ENCODE measurements around the gene CBX4. TPM values are rescaled to one million over a fixed set of nuclear protein-coding genes. Genes with fewer than 3 reads are reported as not detected.

CBX4 gene
- 27.3 to 42.4 TPM (median 38.9 TPM) in 5 replicates for total RNA-seq (2022; extraction: Qiagen RNA extraction)

GRCh38 chr17:79839356-79840268 is at the start of gene CBX4:
TSS of gene CBX4 (minus strand) at chr17:79839440. CDS start at chr17:79839251, 189 bp downstream.

GRCh38 chr17:79796763-79797491 is 42.3 kb downstream of the CBX4 start, which contains the start of gene CBX8:
TSS of gene CBX8 (minus strand) at chr17:79797077. CDS start at chr17:79796998, 79 bp downstream.

Other genes starting within 250 kb of the CBX4 start
- gene RBFOX3, start 228.4 kb downstream of the CBX4 start, total RNA-seq (2022; extraction: Qiagen RNA extraction): 3.2 to 7.2 TPM (median 4.2 TPM) in 5 replicates
- not detected in 5 replicates for gene ENPP7, start 108.5 kb downstream of the CBX4 start, total RNA-seq (2022; extraction: Qiagen RNA extraction)
- gene CBX2, start 61.3 kb downstream of the CBX4 start, total RNA-seq (2022; extraction: Qiagen RNA extraction): 11.9 to 17.1 TPM (median 15.9 TPM) in 5 replicates
- gene CBX8, start 42.4 kb downstream of the CBX4 start, total RNA-seq (2022; extraction: Qiagen RNA extraction): 10.2 to 14.9 TPM (median 13.2 TPM) in 5 replicates
- 10.2 to 19.0 TPM (median 17.7 TPM) in 5 replicates for gene TBC1D16, start 196.4 kb upstream of the CBX4 start, total RNA-seq (2022; extraction: Qiagen RNA extraction)
- 7.0 to 9.4 TPM (median 8.8 TPM) in 5 replicates for gene CCDC40, start 197.2 kb upstream of the CBX4 start, total RNA-seq (2022; extraction: Qiagen RNA extraction)

All from A549 treated with dexamethasone at 1 μM for 4 hours (cell line).